ENCODE measurements around the gene NKD1.

GRCh38 chr16:50697881-50698767, 149.9 kb downstream of the NKD1 start:
- no peak for TF ChIP-seq CTCF (conservative IDR thresholded peaks at IDR 0.05)
- TF ChIP-seq EZH2 (IDR thresholded peaks at IDR 0.05; ENCODE audit: low read depth), result no peak
